Neural cell (in vitro differentiated cells): Measurements from ENCODE around the gene LIN9.

Source experiments
- CTCF ChIP-seq: fragments of 450-650 bp; IDR thresholded peaks from 2 replicates; pipeline ENCODE4 v1.5.1; 2014; ENCODE audit warnings: antibody characterized with exemption, mild to moderate bottlenecking, moderate library complexity; ENCODE audit not compliant: poor library complexity, severe bottlenecking
- EP300 ChIP-seq: fragments of 450-650 bp; conservative IDR thresholded peaks from 2 replicates; pipeline ENCODE4 v1.6.1; 2014; ENCODE audit warnings: antibody characterized with exemption, mild to moderate bottlenecking, moderate library complexity; ENCODE audit not compliant: poor library complexity, severe bottlenecking
- EZH2 ChIP-seq: fragments of 200-600, 300-800 bp; shearing (Covaris generic), sonication (generic); IDR thresholded peaks from 2 replicates; pipeline ENCODE4 v1.6.1; 2014; ENCODE audit warnings: antibody characterized with exemption, low read length, borderline replicate concordance, mild to moderate bottlenecking; ENCODE audit not compliant: insufficient read depth, poor library complexity, severe bottlenecking
- MXI1 ChIP-seq: fragments of 450-650 bp; conservative IDR thresholded peaks from 2 replicates; pipeline ENCODE4 v1.6.1; 2014; ENCODE audit warnings: antibody characterized with exemption, mild to moderate bottlenecking; ENCODE audit not compliant: poor library complexity, severe bottlenecking
- POLR2AphosphoS5 ChIP-seq: IDR thresholded peaks from 2 replicates; pipeline ENCODE4 v1.6.1; 2012
- REST ChIP-seq: IDR thresholded peaks from 2 replicates; pipeline ENCODE4 v1.6.1; 2012; ENCODE audit warnings: borderline replicate concordance

- TF ChIP-seq POLR2AphosphoS5 (no peak), EZH2 (no peak), CTCF (no peak), EP300 (no peak), MXI1 (no peak), REST (no peak)
Observed at GRCh38 chr1:226239421-226239820, 69.5 kb downstream of the LIN9 start.
